ENCODE results near the gene TBC1D23.

DNA sequence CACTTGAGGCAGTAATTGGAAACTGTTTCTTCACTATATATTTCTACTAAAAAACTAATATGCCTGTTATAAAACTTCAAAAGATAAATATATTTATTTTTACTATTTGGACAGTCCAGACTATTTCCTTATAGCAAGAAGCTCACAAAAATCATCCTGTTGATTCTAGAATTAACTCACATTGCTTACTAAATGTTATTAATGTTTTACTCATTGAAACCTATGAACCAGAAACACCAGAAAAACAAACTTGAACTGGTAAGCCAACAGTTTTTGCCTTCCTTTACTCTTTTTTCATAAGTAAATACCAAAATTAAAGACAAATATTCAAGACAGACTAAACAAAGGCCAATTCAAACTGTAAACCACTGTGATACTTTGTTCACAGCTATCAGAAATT, 113.7 kb downstream of the TBC1D23 start:
- TF ChIP-seq TAF1 (IDR thresholded peaks at IDR 0.05; ENCODE audit: low read depth, low read length), result no peak
- TF ChIP-seq POLR2AphosphoS5 (IDR thresholded peaks at IDR 0.05; ENCODE audit: low read depth, low read length), result no peak
- TF ChIP-seq POLR2A (IDR thresholded peaks at IDR 0.05; ENCODE audit: low read depth, low read length), result no peak
- no peak for TF ChIP-seq SPI1 (IDR thresholded peaks at IDR 0.05; ENCODE audit: low read depth, low read length)
